ENCODE measurements around the gene SLC2A4. TPM values are rescaled to one million over a fixed set of nuclear protein-coding genes. Genes with fewer than 3 reads are reported as not detected.

SLC2A4 gene
- total RNA-seq, 1 donor = under 0.01 TPM

DNA sequence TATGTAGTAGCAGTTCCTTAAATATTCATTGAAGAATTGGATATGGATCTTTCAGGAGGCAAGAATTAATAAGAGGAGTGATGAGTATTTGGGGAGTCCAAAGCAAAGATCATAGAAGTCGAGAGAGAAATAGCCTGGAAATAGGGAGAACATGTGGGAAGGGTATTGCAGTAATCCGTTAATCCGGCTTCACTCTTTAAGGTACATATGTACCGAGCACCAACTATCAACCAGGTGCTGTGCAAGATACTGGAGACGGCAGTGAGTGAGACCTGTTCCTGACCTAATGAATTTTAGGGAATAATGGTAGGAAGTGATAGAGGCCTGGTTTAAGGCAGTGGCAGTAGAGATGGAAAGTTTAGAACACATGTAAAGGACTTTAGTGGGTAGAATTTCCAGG, 28.4 kb upstream of the SLC2A4 start:
- Histone ChIP-seq H2AFZ (ENCODE audit: low read length) (peak overlapping the region; percentile 80), H3K4me3 (ENCODE audit: insufficient read depth, low read length) (peak overlapping the region; percentile 78), H3K36me3 (ENCODE audit: insufficient read depth, low read length) (peaks cover 29% of the 10 kb centered on the region), H3K27me3 (ENCODE audit: insufficient read depth, low read length) (no peaks in the 10 kb centered on the region), H3K4me2 (ENCODE audit: insufficient read depth, low read length) (peak overlapping the region; percentile 97), H3K27ac (ENCODE audit: low read depth, low read length) (peak overlapping the region; percentile 99), H3K4me1 (ENCODE audit: insufficient read depth, low read length) (peaks cover 17% of the 10 kb centered on the region), H3K79me2 (ENCODE audit: insufficient read depth, low read length) (peaks cover 49% of the 10 kb centered on the region), H4K20me1 (ENCODE audit: insufficient read depth, low read length) (peaks cover 3% of the 10 kb centered on the region), H3K9me3 (ENCODE audit: low read depth, low read length) (no peaks in the 10 kb centered on the region)
- no peak for DNase-seq (ENCODE audit: insufficient read length, low spot score, missing footprints)
- TF ChIP-seq, protein P1, sequence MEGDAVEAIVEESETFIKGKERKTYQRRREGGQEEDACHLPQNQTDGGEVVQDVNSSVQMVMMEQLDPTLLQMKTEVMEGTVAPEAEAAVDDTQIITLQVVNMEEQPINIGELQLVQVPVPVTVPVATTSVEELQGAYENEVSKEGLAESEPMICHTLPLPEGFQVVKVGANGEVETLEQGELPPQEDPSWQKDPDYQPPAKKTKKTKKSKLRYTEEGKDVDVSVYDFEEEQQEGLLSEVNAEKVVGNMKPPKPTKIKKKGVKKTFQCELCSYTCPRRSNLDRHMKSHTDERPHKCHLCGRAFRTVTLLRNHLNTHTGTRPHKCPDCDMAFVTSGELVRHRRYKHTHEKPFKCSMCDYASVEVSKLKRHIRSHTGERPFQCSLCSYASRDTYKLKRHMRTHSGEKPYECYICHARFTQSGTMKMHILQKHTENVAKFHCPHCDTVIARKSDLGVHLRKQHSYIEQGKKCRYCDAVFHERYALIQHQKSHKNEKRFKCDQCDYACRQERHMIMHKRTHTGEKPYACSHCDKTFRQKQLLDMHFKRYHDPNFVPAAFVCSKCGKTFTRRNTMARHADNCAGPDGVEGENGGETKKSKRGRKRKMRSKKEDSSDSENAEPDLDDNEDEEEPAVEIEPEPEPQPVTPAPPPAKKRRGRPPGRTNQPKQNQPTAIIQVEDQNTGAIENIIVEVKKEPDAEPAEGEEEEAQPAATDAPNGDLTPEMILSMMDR (IDR thresholded peaks at IDR 0.05; ENCODE audit: extremely low read depth, low read depth, low read length) = no peak

DNA sequence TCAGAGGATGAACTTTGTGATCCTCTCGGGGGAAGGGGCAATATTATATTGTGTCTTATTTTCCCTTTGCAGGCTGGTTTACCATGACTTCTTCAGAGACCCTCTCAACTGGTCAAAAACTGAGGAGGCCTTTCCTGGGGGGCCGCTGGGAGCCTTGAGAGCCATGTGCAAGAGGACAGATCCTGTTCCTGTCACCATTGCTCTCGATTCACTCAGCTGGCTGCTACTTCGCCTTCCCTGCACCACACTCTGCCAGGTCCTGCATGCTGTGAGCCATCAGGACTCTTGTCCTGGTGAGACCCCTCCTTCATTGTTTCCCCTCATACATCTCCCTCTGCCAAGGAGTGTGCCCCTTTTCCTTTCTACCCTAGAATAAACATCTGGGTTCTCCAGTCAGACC, 27.0 kb upstream of the SLC2A4 start:
- TF ChIP-seq, protein P1 (IDR thresholded peaks at IDR 0.05; ENCODE audit: extremely low read depth, low read depth, low read length) = no peak
- Histone ChIP-seq H3K27me3 (ENCODE audit: insufficient read depth, low read length) (no peaks in the 10 kb centered on the region), H3K4me2 (ENCODE audit: insufficient read depth, low read length) (no peak overlapping the region), H3K36me3 (ENCODE audit: insufficient read depth, low read length) (peaks cover 40% of the 10 kb centered on the region), H3K4me1 (ENCODE audit: insufficient read depth, low read length) (peaks cover 24% of the 10 kb centered on the region), H3K27ac (ENCODE audit: low read depth, low read length) (no peak overlapping the region), H3K9me3 (ENCODE audit: low read depth, low read length) (no peaks in the 10 kb centered on the region), H3K4me3 (ENCODE audit: insufficient read depth, low read length) (no peak overlapping the region), H4K20me1 (ENCODE audit: insufficient read depth, low read length) (no peaks in the 10 kb centered on the region), H2AFZ (ENCODE audit: low read length) (no peak overlapping the region), H3K79me2 (ENCODE audit: insufficient read depth, low read length) (peaks cover 35% of the 10 kb centered on the region)
- no peak for DNase-seq (ENCODE audit: insufficient read length, low spot score, missing footprints)

DNA sequence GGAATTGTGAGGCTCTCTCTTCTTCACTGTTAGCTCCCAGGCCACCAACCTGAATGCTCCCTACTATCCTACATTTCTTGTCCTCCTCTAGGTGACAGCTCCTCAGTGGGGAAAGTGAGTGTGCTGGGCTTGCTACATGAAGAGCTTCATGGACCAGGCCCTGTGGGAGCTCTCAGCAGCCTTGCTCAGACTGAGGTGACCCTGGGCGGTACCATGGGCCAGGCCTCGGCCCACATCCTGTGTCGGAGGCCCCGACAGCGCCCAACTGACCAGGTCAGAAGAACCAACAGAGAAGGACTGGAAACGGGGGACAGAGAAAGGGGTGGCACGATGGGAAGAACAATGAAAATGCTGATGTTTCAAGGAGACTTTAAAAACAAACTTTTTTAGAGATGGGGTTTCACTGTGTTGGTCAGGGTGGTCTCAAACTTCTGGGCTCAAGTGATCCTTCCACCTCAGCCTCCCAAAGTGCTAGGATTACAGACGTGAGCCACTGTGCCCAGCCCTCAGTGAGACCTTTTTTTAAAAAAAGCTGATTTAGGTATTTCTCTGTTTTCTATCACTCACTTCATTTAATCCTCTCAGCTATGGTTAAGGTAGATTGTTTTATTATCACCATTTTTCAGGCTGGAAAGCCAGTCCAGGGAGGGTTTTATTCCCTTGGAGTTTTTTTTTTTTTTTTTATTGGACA, 24.6 kb upstream of the SLC2A4 start:
- Histone ChIP-seq H3K79me2 (ENCODE audit: insufficient read depth, low read length) (peaks cover 16% of the 10 kb centered on the region), H3K4me2 (ENCODE audit: insufficient read depth, low read length) (no peak overlapping the region), H2AFZ (ENCODE audit: low read length) (no peak overlapping the region), H3K27ac (ENCODE audit: low read depth, low read length) (no peak overlapping the region), H3K9me3 (ENCODE audit: low read depth, low read length) (no peaks in the 10 kb centered on the region), H3K4me1 (ENCODE audit: insufficient read depth, low read length) (peaks cover 16% of the 10 kb centered on the region), H4K20me1 (ENCODE audit: insufficient read depth, low read length) (no peaks in the 10 kb centered on the region), H3K4me3 (ENCODE audit: insufficient read depth, low read length) (no peak overlapping the region), H3K27me3 (ENCODE audit: insufficient read depth, low read length) (peaks cover 5% of the 10 kb centered on the region), H3K36me3 (ENCODE audit: insufficient read depth, low read length) (peaks cover 41% of the 10 kb centered on the region)
- TF ChIP-seq, protein P1 (IDR thresholded peaks at IDR 0.05; ENCODE audit: extremely low read depth, low read depth, low read length) = no peak
- no peak for DNase-seq (ENCODE audit: insufficient read length, low spot score, missing footprints)

DNA sequence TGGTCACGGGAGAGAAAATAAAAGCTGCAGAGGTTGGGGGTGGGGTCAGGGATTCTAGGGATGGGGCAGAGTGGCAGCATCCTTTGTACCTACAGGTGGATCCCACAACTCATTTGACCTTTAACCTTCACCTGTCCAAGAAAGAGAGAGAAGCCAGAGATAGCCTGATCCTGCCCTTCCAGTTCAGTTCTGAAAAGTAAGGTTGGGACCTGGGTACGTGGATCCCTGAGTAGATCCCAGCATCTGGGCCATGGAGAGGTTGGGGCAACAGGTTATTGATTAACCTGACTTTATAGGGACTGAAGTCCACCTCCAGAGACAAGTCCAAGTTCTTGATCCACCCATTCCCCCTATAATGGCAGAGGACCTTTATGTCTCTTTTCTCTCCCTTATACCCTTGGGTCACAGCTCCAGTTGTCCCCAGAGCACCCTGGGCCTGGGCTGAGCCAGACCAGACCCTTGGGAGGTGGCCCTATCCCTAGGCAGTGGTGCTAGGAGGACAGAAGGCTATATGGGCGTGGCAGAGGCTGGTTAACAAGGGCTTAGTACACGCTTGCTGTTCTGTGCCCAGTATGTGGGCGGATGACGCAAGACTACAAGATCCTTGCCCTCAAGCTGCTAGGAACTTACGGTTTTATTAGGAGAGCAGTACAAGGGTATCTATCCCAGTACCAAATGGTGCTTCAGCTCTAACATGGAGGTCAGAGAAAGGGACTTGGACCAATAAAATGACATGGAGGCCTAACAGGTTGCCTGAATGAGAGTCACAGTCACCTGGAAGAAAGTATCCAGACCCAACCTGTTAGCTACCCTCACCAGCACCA, 22.6 kb upstream of the SLC2A4 start:
- Histone ChIP-seq H4K20me1 (ENCODE audit: insufficient read depth, low read length) (no peaks in the 10 kb centered on the region), H3K36me3 (ENCODE audit: insufficient read depth, low read length) (peaks cover 41% of the 10 kb centered on the region), H3K4me3 (ENCODE audit: insufficient read depth, low read length) (no peak overlapping the region), H3K27ac (ENCODE audit: low read depth, low read length) (no peak overlapping the region), H3K27me3 (ENCODE audit: insufficient read depth, low read length) (peaks cover 15% of the 10 kb centered on the region), H3K4me1 (ENCODE audit: insufficient read depth, low read length) (peaks cover 16% of the 10 kb centered on the region), H3K79me2 (ENCODE audit: insufficient read depth, low read length) (peaks cover 5% of the 10 kb centered on the region), H3K4me2 (ENCODE audit: insufficient read depth, low read length) (no peak overlapping the region), H3K9me3 (ENCODE audit: low read depth, low read length) (no peaks in the 10 kb centered on the region), H2AFZ (ENCODE audit: low read length) (no peak overlapping the region)
- TF ChIP-seq, protein P1 (IDR thresholded peaks at IDR 0.05; ENCODE audit: extremely low read depth, low read depth, low read length) = no peak
- peak; percentile 90 for DNase-seq (ENCODE audit: insufficient read length, low spot score, missing footprints)
